ENCODE data around the gene GPR25.

The GPR25 gene

DNA sequence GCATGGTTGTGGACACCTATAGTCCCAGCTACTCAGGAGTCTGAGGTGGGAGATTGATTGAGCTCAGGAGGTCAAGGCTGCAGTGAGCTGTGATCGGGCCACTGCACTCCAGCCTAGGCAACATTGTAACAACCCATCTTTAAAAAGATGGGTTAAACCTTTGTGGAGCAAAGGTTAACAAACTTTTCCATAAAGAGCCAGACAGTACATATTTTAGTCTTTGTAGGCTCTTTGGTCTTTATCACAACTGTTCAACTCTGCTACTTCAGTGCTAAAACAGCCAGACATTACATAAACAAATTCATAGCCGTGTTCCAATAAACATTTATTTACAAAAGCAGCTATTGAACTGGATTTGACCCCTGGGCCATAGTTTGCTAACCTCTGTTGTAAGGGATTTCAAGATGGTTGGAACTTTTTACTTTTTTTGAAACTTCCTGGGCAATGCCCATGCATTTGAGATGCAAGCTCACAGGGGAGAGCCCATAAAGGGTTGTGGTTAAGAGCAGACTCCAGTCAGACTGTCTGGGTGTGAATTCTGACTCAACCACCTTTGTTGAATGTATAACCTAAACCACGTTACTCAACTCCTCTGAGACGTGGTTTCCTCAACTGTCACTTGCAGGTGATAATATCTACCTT, 32.8 kb downstream of the GPR25 start:
- H2BK15ac ChIP-seq (ENCODE audit: low read depth, poor library complexity, severe bottlenecking) = no peak overlapping the region
- H4K8ac ChIP-seq (ENCODE audit: low read length) = no peak overlapping the region
- H3K23ac ChIP-seq (ENCODE audit: low read length in 2 of 2) = no peak overlapping the region
- H2BK5ac ChIP-seq (ENCODE audit: low read depth, low read length, poor library complexity, severe bottlenecking) = no peak overlapping the region
- H3K79me1 ChIP-seq (replicated peaks; ENCODE audit: low read length, poor library complexity, severe bottlenecking) = peaks cover 10% of the 10 kb centered on the region
- no peak overlapping the region for H2BK12ac ChIP-seq (ENCODE audit: low read length in 2 of 2)
- H3K9ac ChIP-seq (ENCODE audit: low read length) = no peak overlapping the region
- no peak overlapping the region for H4K91ac ChIP-seq (ENCODE audit: low read length)
- H3K14ac ChIP-seq (ENCODE audit: low read length in 2 of 2) = no peak overlapping the region
- H3K27me3 ChIP-seq (ENCODE audit: control insufficient read depth in 1 of 2, insufficient read depth in 1 of 2, low read length in 2 of 2) = peaks cover 0 to 45% of the 10 kb centered on the region in 2 experiments
- peaks cover 0 to 54% of the 10 kb centered on the region in 2 experiments for H3K36me3 ChIP-seq (ENCODE audit: control insufficient read depth in 1 of 2, insufficient read depth in 2 of 2, low read depth in 1 of 2, low read length in 2 of 2)
- peak; percentile 38 for DNase-seq
- WGBS = no CpG with 5 or more reads among the region's 4 CpGs
- H2AFZ ChIP-seq (ENCODE audit: low read depth, low read length) = no peak overlapping the region
- no peak overlapping the region for H3K4ac ChIP-seq (ENCODE audit: low read depth in 1 of 2, low read length in 2 of 2)
- H3K4me1 ChIP-seq (ENCODE audit: control insufficient read depth, insufficient read depth, low read depth, low read length) = peaks cover 6% of the 10 kb centered on the region
- H2AK5ac ChIP-seq (ENCODE audit: low read length, severe bottlenecking) = no peak overlapping the region
- H3K4me2 ChIP-seq (ENCODE audit: low read length, poor library complexity, severe bottlenecking) = no peak overlapping the region
- no peak overlapping the region for H3K18ac ChIP-seq (ENCODE audit: low read depth in 1 of 2, low read length in 2 of 2)
- no peak overlapping the region for H3K4me3 ChIP-seq (ENCODE audit: insufficient read depth in 1 of 2, low read depth in 1 of 2, low read length in 2 of 2)
- no peak overlapping the region for H2BK120ac ChIP-seq (ENCODE audit: low read depth, low read length)
- no peaks in the 10 kb centered on the region for H3K9me3 ChIP-seq (ENCODE audit: control insufficient read depth, low read length)
- H3K27ac ChIP-seq (ENCODE audit: low read length, poor library complexity, severe bottlenecking) = no peak overlapping the region

DNA sequence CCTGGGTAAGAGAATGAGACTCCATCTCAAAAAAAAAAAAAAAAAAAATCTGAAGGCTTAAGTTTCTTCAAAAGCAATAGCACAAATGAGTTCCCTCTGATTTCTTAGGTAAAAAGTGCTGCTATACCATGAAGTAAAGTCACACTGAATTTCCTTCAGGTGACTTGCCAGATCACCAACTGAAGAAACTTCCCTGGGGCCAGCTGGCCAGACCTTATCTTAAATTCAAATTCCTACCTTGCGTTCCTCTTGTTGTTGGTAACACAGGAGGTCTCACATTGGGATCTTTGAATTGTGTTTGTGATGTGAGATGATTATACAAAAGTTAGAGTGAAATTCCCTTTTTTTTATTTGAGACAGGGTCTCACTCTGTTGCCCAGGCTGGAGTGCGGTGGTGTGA, 33.7 kb downstream of the GPR25 start:
- Histone ChIP-seq H2BK120ac (ENCODE audit: low read depth, low read length) (no peak overlapping the region), H3K23ac (ENCODE audit: low read length in 2 of 2) (no peak overlapping the region), H2BK15ac (ENCODE audit: low read depth, poor library complexity, severe bottlenecking) (no peak overlapping the region), H3K18ac (ENCODE audit: low read depth in 1 of 2, low read length in 2 of 2) (no peak overlapping the region), H3K27ac (ENCODE audit: low read length, poor library complexity, severe bottlenecking) (no peak overlapping the region), H3K14ac (ENCODE audit: low read length in 2 of 2) (no peak overlapping the region), H3K4me3 (ENCODE audit: insufficient read depth in 1 of 2, low read depth in 1 of 2, low read length in 2 of 2) (no peak overlapping the region), H3K36me3 (ENCODE audit: control insufficient read depth in 1 of 2, insufficient read depth in 2 of 2, low read depth in 1 of 2, low read length in 2 of 2) (peaks cover 0 to 52% of the 10 kb centered on the region in 2 experiments), H3K79me1 (replicated peaks; ENCODE audit: low read length, poor library complexity, severe bottlenecking) (peaks cover 6% of the 10 kb centered on the region), H3K4me2 (ENCODE audit: low read length, poor library complexity, severe bottlenecking) (no peak overlapping the region), H3K9ac (ENCODE audit: low read length) (no peak overlapping the region), H3K27me3 (ENCODE audit: control insufficient read depth in 1 of 2, insufficient read depth in 1 of 2, low read length in 2 of 2) (peaks cover 0 to 39% of the 10 kb centered on the region in 2 experiments), H3K9me3 (ENCODE audit: control insufficient read depth, low read length) (no peaks in the 10 kb centered on the region), H3K4me1 (ENCODE audit: control insufficient read depth, insufficient read depth, low read depth, low read length) (peaks cover 6% of the 10 kb centered on the region), H2BK12ac (ENCODE audit: low read length in 2 of 2) (no peak overlapping the region), H3K4ac (ENCODE audit: low read depth in 1 of 2, low read length in 2 of 2) (no peak overlapping the region), H2AK5ac (ENCODE audit: low read length, severe bottlenecking) (no peak overlapping the region), H4K8ac (ENCODE audit: low read length) (no peak overlapping the region), H2AFZ (ENCODE audit: low read depth, low read length) (no peak overlapping the region), H4K91ac (ENCODE audit: low read length) (no peak overlapping the region), H2BK5ac (ENCODE audit: low read depth, low read length, poor library complexity, severe bottlenecking) (no peak overlapping the region)
- DNase-seq = no peak
- 95% methylated on average over 2 of the region's 2 CpGs for WGBS

DNA sequence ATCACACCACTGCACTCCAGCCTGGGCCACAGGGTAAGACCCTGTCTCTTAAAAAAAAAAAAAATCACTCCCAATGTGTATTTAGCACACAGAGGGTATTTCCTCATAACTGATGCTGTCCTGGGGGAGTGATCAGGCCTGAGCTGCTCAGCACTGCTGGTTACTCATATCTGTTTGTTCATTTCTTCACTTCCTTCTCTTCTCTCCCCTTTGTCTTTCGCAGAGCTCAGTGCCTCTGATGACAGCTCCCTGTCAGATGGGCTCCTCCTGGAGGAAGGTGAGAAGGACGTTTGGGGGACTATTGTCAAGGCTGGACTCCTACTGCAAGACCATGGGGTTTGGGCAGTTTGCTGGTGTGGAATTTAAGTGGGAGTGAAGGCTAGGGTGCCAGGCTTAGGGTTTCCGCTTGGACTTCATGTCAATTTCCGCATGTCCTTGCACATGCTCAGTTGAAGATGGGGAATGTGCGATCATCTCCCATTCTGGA, 34.9 kb downstream of the GPR25 start:
- Histone ChIP-seq H3K27me3 (ENCODE audit: control insufficient read depth in 1 of 2, insufficient read depth in 1 of 2, low read length in 2 of 2) (peaks cover 0 to 34% of the 10 kb centered on the region in 2 experiments), H3K4ac (ENCODE audit: low read depth in 1 of 2, low read length in 2 of 2) (no peak overlapping the region), H3K14ac (ENCODE audit: low read length in 2 of 2) (no peak overlapping the region), H3K9ac (ENCODE audit: low read length) (no peak overlapping the region), H2BK15ac (ENCODE audit: low read depth, poor library complexity, severe bottlenecking) (no peak overlapping the region), H3K4me1 (ENCODE audit: control insufficient read depth, insufficient read depth, low read depth, low read length) (peaks cover 3% of the 10 kb centered on the region), H2AFZ (ENCODE audit: low read depth, low read length) (no peak overlapping the region), H3K4me2 (ENCODE audit: low read length, poor library complexity, severe bottlenecking) (no peak overlapping the region), H4K8ac (ENCODE audit: low read length) (no peak overlapping the region), H2BK12ac (ENCODE audit: low read length in 2 of 2) (no peak overlapping the region), H3K9me3 (ENCODE audit: control insufficient read depth, low read length) (no peaks in the 10 kb centered on the region), H3K36me3 (ENCODE audit: control insufficient read depth in 1 of 2, insufficient read depth in 2 of 2, low read depth in 1 of 2, low read length in 2 of 2) (peaks cover 0 to 52% of the 10 kb centered on the region in 2 experiments), H2BK120ac (ENCODE audit: low read depth, low read length) (no peak overlapping the region), H3K79me1 (replicated peaks; ENCODE audit: low read length, poor library complexity, severe bottlenecking) (peaks cover 5% of the 10 kb centered on the region), H3K27ac (ENCODE audit: low read length, poor library complexity, severe bottlenecking) (no peak overlapping the region), H2BK5ac (ENCODE audit: low read depth, low read length, poor library complexity, severe bottlenecking) (no peak overlapping the region), H4K91ac (ENCODE audit: low read length) (no peak overlapping the region), H2AK5ac (ENCODE audit: low read length, severe bottlenecking) (no peak overlapping the region), H3K23ac (ENCODE audit: low read length in 2 of 2) (no peak overlapping the region), H3K4me3 (ENCODE audit: insufficient read depth in 1 of 2, low read depth in 1 of 2, low read length in 2 of 2) (no peak overlapping the region), H3K18ac (ENCODE audit: low read depth in 1 of 2, low read length in 2 of 2) (no peak overlapping the region)
- WGBS = 90% methylated on average over 5 of the region's 5 CpGs
- DNase-seq = no peak

DNA sequence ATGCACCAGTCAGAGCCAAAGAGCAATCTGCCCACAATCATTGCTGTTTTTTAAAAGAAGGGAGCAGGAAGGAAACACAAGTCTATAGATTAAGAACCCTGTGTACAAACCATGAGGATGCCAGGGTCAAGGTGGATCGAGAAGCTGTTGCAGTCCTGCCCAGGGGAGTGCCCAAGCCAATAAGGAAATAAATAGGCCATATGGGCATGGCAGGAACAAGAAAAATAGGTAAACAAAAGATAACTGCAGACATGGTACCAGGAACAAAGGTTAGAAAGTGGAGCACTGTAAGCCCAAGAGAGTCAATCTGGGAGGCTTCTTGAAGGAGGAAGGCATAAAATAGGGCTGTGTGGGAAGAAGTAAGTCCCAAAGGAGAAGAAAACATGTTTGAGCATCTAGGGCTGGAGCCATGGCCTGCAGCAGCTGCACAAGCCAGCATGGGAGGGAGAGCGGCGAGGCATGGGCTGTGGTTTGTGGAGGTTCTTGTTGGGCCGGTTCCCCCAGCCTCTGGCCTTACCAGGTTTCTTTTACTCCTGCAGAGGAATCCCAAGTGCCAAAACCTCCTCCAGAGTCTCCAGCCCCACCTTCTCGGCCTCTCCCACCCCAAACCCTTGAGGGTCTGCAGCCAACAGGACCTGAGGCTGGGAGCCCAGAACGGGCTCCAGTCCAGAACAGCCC, 35.5 kb downstream of the GPR25 start:
- no peak overlapping the region for H2BK120ac ChIP-seq (ENCODE audit: low read depth, low read length)

More for the DNA sequence above, 35.5 kb downstream of the GPR25 start:
- no peak overlapping the region for H3K4me3 ChIP-seq (ENCODE audit: insufficient read depth in 1 of 2, low read depth in 1 of 2, low read length in 2 of 2)
- peaks cover 5% of the 10 kb centered on the region for H3K79me1 ChIP-seq (replicated peaks; ENCODE audit: low read length, poor library complexity, severe bottlenecking)
- H2AFZ ChIP-seq (ENCODE audit: low read depth, low read length) = no peak overlapping the region
- H3K4me1 ChIP-seq (ENCODE audit: control insufficient read depth, insufficient read depth, low read depth, low read length) = peaks cover 3% of the 10 kb centered on the region
- no peak overlapping the region for H3K9ac ChIP-seq (ENCODE audit: low read length)
- H2AK5ac ChIP-seq (ENCODE audit: low read length, severe bottlenecking) = no peak overlapping the region
- no peak overlapping the region for H3K18ac ChIP-seq (ENCODE audit: low read depth in 1 of 2, low read length in 2 of 2)
- 91% methylated on average over 6 of the region's 6 CpGs for WGBS
- no peak overlapping the region for H3K4me2 ChIP-seq (ENCODE audit: low read length, poor library complexity, severe bottlenecking)
- no peak overlapping the region for H3K14ac ChIP-seq (ENCODE audit: low read length in 2 of 2)
- DNase-seq = no peak
- no peak overlapping the region for H2BK5ac ChIP-seq (ENCODE audit: low read depth, low read length, poor library complexity, severe bottlenecking)
- peaks cover 0 to 35% of the 10 kb centered on the region in 2 experiments for H3K27me3 ChIP-seq (ENCODE audit: control insufficient read depth in 1 of 2, insufficient read depth in 1 of 2, low read length in 2 of 2)
- peaks cover 0 to 56% of the 10 kb centered on the region in 2 experiments for H3K36me3 ChIP-seq (ENCODE audit: control insufficient read depth in 1 of 2, insufficient read depth in 2 of 2, low read depth in 1 of 2, low read length in 2 of 2)
- H4K91ac ChIP-seq (ENCODE audit: low read length) = no peak overlapping the region
- no peak overlapping the region for H2BK12ac ChIP-seq (ENCODE audit: low read length in 2 of 2)
- no peaks in the 10 kb centered on the region for H3K9me3 ChIP-seq (ENCODE audit: control insufficient read depth, low read length)
- no peak overlapping the region for H3K27ac ChIP-seq (ENCODE audit: low read length, poor library complexity, severe bottlenecking)
- H4K8ac ChIP-seq (ENCODE audit: low read length) = no peak overlapping the region
- H3K4ac ChIP-seq (ENCODE audit: low read depth in 1 of 2, low read length in 2 of 2) = no peak overlapping the region
- H2BK15ac ChIP-seq (ENCODE audit: low read depth, poor library complexity, severe bottlenecking) = no peak overlapping the region
- no peak overlapping the region for H3K23ac ChIP-seq (ENCODE audit: low read length in 2 of 2)
